Naive thymus-derived CD4-positive, alpha-beta T cell (primary cell): Measurements from ENCODE around the gene KCNH1. TPM values are rescaled to one million over a fixed set of nuclear protein-coding genes. Genes with fewer than 3 reads are reported as not detected.

Source experiments
- ATAC-seq: fragments of 150-1000 bp; cut with Tn5 transposase; 2 replicates; pipeline ENCODE4 v1.10.0; 2021; ENCODE audit warnings: mild to moderate bottlenecking, moderate library complexity
- CTCF ChIA-PET: fragments of 350-600 bp; sonication (Branson Sonifier 250); formaldehyde crosslinking; loops from one replicate; lab custom pipeline; 2021; ENCODE audit warnings: antibody characterized with exemption; lab: Charles Lee
- POLR2A ChIA-PET: fragments of 350-600 bp; sonication (Branson Sonifier 250); formaldehyde crosslinking; loops from one replicate; lab custom pipeline; 2021; ENCODE audit warnings: antibody characterized with exemption, inconsistent platforms; lab: Charles Lee
- DNase-seq, 9 donors: peaks; one replicate each; pipeline versions ENCODE4 v3.0.0 to v3.0.0-alpha.2; 2020 to 2022; ENCODE audit warnings: mixed read lengths in 1 of 9
- H3K27ac ChIP-seq: one replicate; pipeline ENCODE4 v1.7.0; 2013; ENCODE audit warnings: mild to moderate bottlenecking, low read depth, low read length, moderate library complexity
- H3K27me3 ChIP-seq, 2 donors: one replicate each; pipeline ENCODE4 v1.7.0; 2013; ENCODE audit warnings: low read length in 2 of 2, mild to moderate bottlenecking in 2 of 2, moderate library complexity in 2 of 2; ENCODE audit not compliant: control insufficient read depth in 2 of 2, insufficient read depth in 2 of 2
- H3K36me3 ChIP-seq, 3 experiments: 1 replicate in 2 of 3; 2 replicates in 1 of 3; pipeline ENCODE4 v1.7.0; 2013; ENCODE audit warnings: low read length in 3 of 3, mild to moderate bottlenecking in 3 of 3, moderate library complexity in 1 of 3; ENCODE audit not compliant: insufficient read depth in 3 of 3, control insufficient read depth in 2 of 3
- H3K4me1 ChIP-seq, 2 donors: one replicate each; pipeline ENCODE4 v1.7.0; 2013; ENCODE audit warnings: low read length in 2 of 2, mild to moderate bottlenecking in 2 of 2, moderate library complexity in 1 of 2; ENCODE audit not compliant: control insufficient read depth in 2 of 2, insufficient read depth in 2 of 2
- H3K4me3 ChIP-seq: 2 replicates; pipeline ENCODE4 v1.7.0; 2013; ENCODE audit warnings: mild to moderate bottlenecking, low read length
- H3K9me3 ChIP-seq, 3 experiments: 1 replicate in 2 of 3; 2 replicates in 1 of 3; pipeline ENCODE4 v1.7.0; 2013; ENCODE audit warnings: low read length in 3 of 3; ENCODE audit not compliant: control insufficient read depth in 2 of 3
- H3K27ac Mint-ChIP-seq, 9 donors: one replicate each; pipeline ENCODE4 v1.8.0; 2020 to 2022; ENCODE audit warnings: mixed read lengths in 9 of 9, mild to moderate bottlenecking in 8 of 9, moderate library complexity in 5 of 9, inconsistent platforms in 2 of 9
- H3K27me3 Mint-ChIP-seq, 5 donors: one replicate each; pipeline ENCODE4 v1.8.0; 2021 to 2022; ENCODE audit warnings: mixed read lengths in 5 of 5, mild to moderate bottlenecking in 1 of 5
- H3K36me3 Mint-ChIP-seq, 5 donors: one replicate each; pipeline ENCODE4 v1.8.0; 2020 to 2022; ENCODE audit warnings: mixed read lengths in 5 of 5, mild to moderate bottlenecking in 3 of 5, inconsistent platforms in 1 of 5
- H3K4me1 Mint-ChIP-seq, 7 donors: one replicate each; pipeline ENCODE4 v1.8.0; 2020 to 2022; ENCODE audit warnings: mixed read lengths in 7 of 7, mild to moderate bottlenecking in 3 of 7, inconsistent platforms in 1 of 7
- H3K4me3 Mint-ChIP-seq, 10 donors: one replicate each; pipeline ENCODE4 v1.8.0; 2020 to 2022; ENCODE audit warnings: mild to moderate bottlenecking in 10 of 10, mixed read lengths in 10 of 10, moderate library complexity in 6 of 10, inconsistent platforms in 2 of 10
- H3K9me3 Mint-ChIP-seq, 11 donors: one replicate each; pipeline ENCODE4 v1.8.0; 2020 to 2022; ENCODE audit warnings: mixed read lengths in 11 of 11, mild to moderate bottlenecking in 4 of 11, inconsistent platforms in 1 of 11, moderate library complexity in 1 of 11
- intact Hi-C, 2 donors: fragments of 100-400 bp; cut with micrococcal nuclease; formaldehyde crosslinking; loops; one replicate each; pipeline ENCODE4 v1.15.1; 2023
- polyA plus RNA-seq, 2 donors: library from polyadenylated mRNA; unstranded; fragments of 300-500 nt; fragmentation: Illumina TruSeq; gene quantifications; one replicate each; pipeline ENCODE4 v1.2.3, GENCODE V29; 2021
- total RNA-seq, 6 experiments: library from RNA in 5 of 6; stranded (reverse) in 5 of 6; gene quantifications; 1 replicate in 5 of 6; 2 replicates in 1 of 6; pipeline ENCODE4 v1.2.3 and lab custom pipeline; 2021 to 2026

Gene KCNH1
- total and polyA plus RNA-seq, 7 experiments from 2014 or later, result not detected

- H3K27ac ChIP-seq, result no peak overlapping the region
- ChIA-PET CTCF (no interaction called here), POLR2A (no interaction called here)
- ATAC-seq, result no peak
- peaks cover 0 to 2% (median 0%) of the 10 kb centered on the region in 5 donors for H3K27me3 Mint-ChIP-seq
- H3K4me3 Mint-ChIP-seq, result no peak overlapping the region
- H3K27ac Mint-ChIP-seq, result no peak overlapping the region
- no peaks in the 10 kb centered on the region for H3K36me3 ChIP-seq
- no peaks in the 10 kb centered on the region for H3K9me3 ChIP-seq
- DNase-seq, result no peak
- intact Hi-C loops, result no loop called here
- H3K9me3 Mint-ChIP-seq, result no peaks in the 10 kb centered on the region
- H3K4me1 ChIP-seq, result no peaks in the 10 kb centered on the region
- H3K4me3 ChIP-seq, result no peak overlapping the region
- no peaks in the 10 kb centered on the region for H3K36me3 Mint-ChIP-seq
- no peaks in the 10 kb centered on the region for H3K4me1 Mint-ChIP-seq
- no peaks in the 10 kb centered on the region for H3K27me3 ChIP-seq
Observed at GRCh38 chr1:210707300-210708240, 426.4 kb downstream of the KCNH1 start.

GRCh38 chr1:210706246-210706645 lies 427.7 kb downstream of the KCNH1 start:
- Mint-ChIP-seq H3K4me3 (no peak overlapping the region), H3K36me3 (no peaks in the 10 kb centered on the region)
- no peak for DNase-seq

GRCh38 chr1:210705086-210705485 lies 428.9 kb downstream of the KCNH1 start:
- no peak overlapping the region for H3K27ac ChIP-seq
- POLR2A ChIA-PET, result no interaction called here
- no peaks in the 10 kb centered on the region for H3K36me3 Mint-ChIP-seq
- H3K4me1 Mint-ChIP-seq, result no peaks in the 10 kb centered on the region
- no peaks in the 10 kb centered on the region for H3K9me3 ChIP-seq
- no peaks in the 10 kb centered on the region for H3K36me3 ChIP-seq
- intact Hi-C loops, result no loop called here
- no peaks in the 10 kb centered on the region for H3K27me3 ChIP-seq
- H3K27ac Mint-ChIP-seq, result no peak overlapping the region
- H3K9me3 Mint-ChIP-seq, result peaks cover 0 to 1% (median 0%) of the 10 kb centered on the region in 11 donors
- CTCF ChIA-PET, result no interaction called here
- H3K4me3 Mint-ChIP-seq, result no peak overlapping the region
- no peak for DNase-seq
- no peaks in the 10 kb centered on the region for H3K4me1 ChIP-seq
- H3K4me3 ChIP-seq, result no peak overlapping the region
- no peak for ATAC-seq
- peaks cover 0 to 6% (median 0%) of the 10 kb centered on the region in 5 donors for H3K27me3 Mint-ChIP-seq

More at GRCh38 chr1:210706246-210706645, 427.7 kb downstream of the KCNH1 start:
- H3K4me3 ChIP-seq, result no peak overlapping the region
- ATAC-seq, result no peak
- H3K27me3 ChIP-seq, result no peaks in the 10 kb centered on the region
- H3K9me3 ChIP-seq, result no peaks in the 10 kb centered on the region
- H3K27ac ChIP-seq, result no peak overlapping the region
- intact Hi-C loops, result no loop called here
- H3K4me1 ChIP-seq, result no peaks in the 10 kb centered on the region
- ChIA-PET CTCF (no interaction called here), POLR2A (no interaction called here)
- no peak overlapping the region for H3K27ac Mint-ChIP-seq
- H3K4me1 Mint-ChIP-seq, result no peaks in the 10 kb centered on the region
- H3K9me3 Mint-ChIP-seq, result no peaks in the 10 kb centered on the region
- H3K27me3 Mint-ChIP-seq, result peaks cover 0 to 6% (median 0%) of the 10 kb centered on the region in 5 donors
- no peaks in the 10 kb centered on the region for H3K36me3 ChIP-seq

GRCh38 chr1:210703593-210703992 lies 430.4 kb downstream of the KCNH1 start:
- H3K36me3 Mint-ChIP-seq, result no peaks in the 10 kb centered on the region
- no peak for ATAC-seq
- intact Hi-C loops, result no loop called here

GRCh38 chr1:210702506-210702905 lies 431.4 kb downstream of the KCNH1 start:
- DNase-seq, result no peak
- Histone ChIP-seq H3K4me3 (no peak overlapping the region), H3K9me3 (no peaks in the 10 kb centered on the region), H3K27me3 (no peaks in the 10 kb centered on the region), H3K36me3 (no peaks in the 10 kb centered on the region), H3K27ac (no peak overlapping the region), H3K4me1 (no peaks in the 10 kb centered on the region)
- Mint-ChIP-seq H3K4me3 (no peak overlapping the region), H3K27me3 (peaks cover 0 to 8% (median 0%) of the 10 kb centered on the region in 5 donors), H3K9me3 (peaks cover 0 to 1% (median 0%) of the 10 kb centered on the region in 11 donors), H3K27ac (no peak overlapping the region), H3K36me3 (no peaks in the 10 kb centered on the region), H3K4me1 (no peaks in the 10 kb centered on the region)
- ChIA-PET CTCF (no interaction called here), POLR2A (no interaction called here)
- intact Hi-C loops, result no loop called here
- ATAC-seq, result no peak

More at GRCh38 chr1:210703593-210703992, 430.4 kb downstream of the KCNH1 start:
- Histone ChIP-seq H3K36me3 (no peaks in the 10 kb centered on the region), H3K9me3 (no peaks in the 10 kb centered on the region), H3K4me1 (no peaks in the 10 kb centered on the region), H3K4me3 (no peak overlapping the region), H3K27me3 (no peaks in the 10 kb centered on the region), H3K27ac (no peak overlapping the region)
- no peaks in the 10 kb centered on the region for H3K4me1 Mint-ChIP-seq
- H3K9me3 Mint-ChIP-seq, result peaks cover 0 to 1% (median 0%) of the 10 kb centered on the region in 11 donors
- POLR2A ChIA-PET, result no interaction called here
- no peak overlapping the region for H3K27ac Mint-ChIP-seq
- DNase-seq, result no peak
- peaks cover 0 to 8% (median 0%) of the 10 kb centered on the region in 5 donors for H3K27me3 Mint-ChIP-seq
- CTCF ChIA-PET, result no interaction called here
- H3K4me3 Mint-ChIP-seq, result no peak overlapping the region

GRCh38 chr1:210700511-210700910 lies 433.4 kb downstream of the KCNH1 start:
- H3K27me3 ChIP-seq, result no peaks in the 10 kb centered on the region
- Mint-ChIP-seq H3K27me3 (peaks cover 0 to 6% (median 0%) of the 10 kb centered on the region in 5 donors), H3K4me1 (peaks cover 0 to 9% (median 0%) of the 10 kb centered on the region in 7 donors), H3K36me3 (no peaks in the 10 kb centered on the region), H3K4me3 (no peak overlapping the region), H3K27ac (no peak overlapping the region), H3K9me3 (peaks cover 0 to 1% (median 0%) of the 10 kb centered on the region in 11 donors)
- H3K9me3 ChIP-seq, result no peaks in the 10 kb centered on the region
- intact Hi-C loops, result no loop called here
- no peak for ATAC-seq
- CTCF ChIA-PET, result no interaction called here
- H3K36me3 ChIP-seq, result no peaks in the 10 kb centered on the region
- DNase-seq, result no peak
- H3K4me1 ChIP-seq, result no peaks in the 10 kb centered on the region
- POLR2A ChIA-PET, result no interaction called here
- H3K27ac ChIP-seq, result no peak overlapping the region
- H3K4me3 ChIP-seq, result no peak overlapping the region
